Prostate gland (tissue), 2 donors: Measurements from ENCODE around the gene PAK4.

ENCODE experiments used
- CTCF ChIP-seq, 4 experiments: fragments of 200-600 bp in 2 of 4; fragments of 450-650 bp in 2 of 4; sonication (generic) in 2 of 4; IDR thresholded peaks; 1 replicate in 3 of 4; 2 replicates in 1 of 4; pipeline ENCODE4 v1.5.1; 2016 to 2019; ENCODE audit warnings: antibody characterized with exemption in 4 of 4, mild to moderate bottlenecking in 2 of 4, moderate library complexity in 2 of 4
- POLR2A ChIP-seq: fragments of 450-650 bp; IDR thresholded peaks from one replicate; pipeline ENCODE4 v1.6.1; 2016; ENCODE audit warnings: antibody characterized with exemption, mild to moderate bottlenecking
- POLR2AphosphoS5 ChIP-seq: sonication (generic); formaldehyde crosslinking; IDR thresholded peaks from one replicate; pipeline ENCODE4 v1.6.1; 2017; ENCODE audit warnings: antibody characterized with exemption

GRCh38 chr19:39183104-39183503 is 57.5 kb downstream of the PAK4 start:
- no peak for TF ChIP-seq CTCF (IDR thresholded peaks at IDR 0.05)
- TF ChIP-seq POLR2A: no peak
- no peak for TF ChIP-seq POLR2AphosphoS5
